ENCODE measurements around the gene MAP3K12.
"Not testable (repeated sequence)": the region's sequence is repeated elsewhere in the genome, so short reads cannot be mapped to it uniquely, and the experiment has no call there.

Gene MAP3K12

DNA sequence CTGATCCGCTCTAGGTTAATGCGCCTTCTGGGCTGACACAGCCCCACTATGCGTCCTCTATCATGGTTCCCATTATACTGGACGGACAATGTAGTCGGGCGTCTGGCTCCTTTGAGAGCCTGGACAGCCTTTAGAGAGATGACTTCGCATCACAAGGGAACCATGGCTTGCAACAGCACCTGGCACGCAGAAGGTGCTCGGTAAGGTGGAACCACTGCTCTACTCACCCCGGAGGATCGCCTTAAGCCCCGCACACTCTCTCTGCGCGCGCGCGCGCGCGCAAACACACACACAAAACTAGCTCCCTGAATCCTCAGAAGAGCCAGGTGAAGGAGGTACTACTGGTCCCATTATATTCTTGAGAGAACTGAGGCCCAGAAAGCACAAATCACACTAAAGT lies 7.1 kb downstream of the MAP3K12 start:
- DNase-seq: no peak

- DNase-seq: no peak
Observed at GRCh38 chr12:53489242-53489864, 9.9 kb downstream of the MAP3K12 start.

- DNase-seq: no peak
Observed at GRCh38 chr12:53486736-53487487, 12.3 kb downstream of the MAP3K12 start.

DNA sequence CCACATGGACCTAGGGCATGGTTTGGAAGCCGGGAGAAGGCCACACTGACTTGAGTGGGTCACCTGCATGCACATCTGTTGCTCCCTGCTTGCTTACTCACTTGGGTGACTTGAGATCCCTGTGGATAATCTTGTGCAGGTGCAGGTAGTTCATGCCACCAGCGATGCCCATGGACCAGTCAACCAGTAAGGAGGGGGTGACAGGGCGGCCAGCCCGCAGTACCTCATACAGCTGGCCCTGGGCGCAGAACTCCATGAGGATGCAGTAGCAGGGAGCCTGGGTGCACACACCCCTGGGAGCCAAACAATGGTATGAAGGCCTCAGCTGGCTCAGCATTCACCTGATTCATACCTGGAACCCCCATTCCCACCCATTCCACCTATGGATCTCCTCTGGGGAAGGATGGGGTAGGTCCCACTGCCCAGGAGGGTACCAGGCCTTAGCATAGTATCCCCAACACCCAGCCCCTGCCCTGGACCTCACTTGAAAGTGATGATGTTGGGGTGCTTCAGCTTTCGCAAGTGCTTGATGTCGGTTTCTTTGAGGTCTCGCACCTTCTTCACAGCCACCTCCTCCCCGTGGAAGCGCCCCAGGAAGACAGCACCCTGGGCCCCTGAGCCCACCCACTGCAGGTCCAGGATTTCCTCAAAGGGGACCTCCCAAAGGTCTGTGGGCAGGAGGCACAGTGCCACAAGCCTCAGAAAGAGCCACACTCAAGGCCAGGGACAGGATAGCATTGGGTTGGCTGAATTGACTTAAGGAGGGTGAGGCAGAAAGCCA lies 13.1 kb downstream of the MAP3K12 start:
- no peak for DNase-seq

- no peak for DNase-seq
Observed at GRCh38 chr12:53484686-53485575, 14.3 kb downstream of the MAP3K12 start.

DNA sequence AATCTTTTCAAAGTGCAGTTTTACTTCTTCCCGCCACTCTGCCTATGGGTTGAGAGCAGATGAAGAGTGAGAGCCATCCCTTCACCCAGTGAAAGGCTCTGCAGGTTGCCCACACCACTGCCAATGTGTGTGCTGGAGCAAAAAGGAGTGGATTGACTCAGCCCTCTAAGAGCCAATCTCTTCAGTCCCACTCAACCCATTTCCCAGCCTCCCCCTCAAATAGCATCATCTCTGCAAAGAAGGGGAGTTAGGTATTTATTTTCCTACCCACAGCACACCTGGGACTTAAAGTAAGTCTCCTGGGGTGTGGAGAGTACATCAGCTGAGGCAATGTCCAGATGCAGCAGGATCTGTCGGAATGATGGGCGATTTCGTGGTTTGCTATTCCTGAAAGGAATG lies 15.3 kb downstream of the MAP3K12 start:
- no peak for DNase-seq

GRCh38 chr12:53483225-53483978 lies 15.9 kb downstream of the MAP3K12 start:
- DNase-seq: no peak

- no peak for DNase-seq
Observed at GRCh38 chr12:53482626-53483168, 16.6 kb downstream of the MAP3K12 start.

- no peak for DNase-seq
Observed at GRCh38 chr12:53481939-53482586, 17.2 kb downstream of the MAP3K12 start.

DNA sequence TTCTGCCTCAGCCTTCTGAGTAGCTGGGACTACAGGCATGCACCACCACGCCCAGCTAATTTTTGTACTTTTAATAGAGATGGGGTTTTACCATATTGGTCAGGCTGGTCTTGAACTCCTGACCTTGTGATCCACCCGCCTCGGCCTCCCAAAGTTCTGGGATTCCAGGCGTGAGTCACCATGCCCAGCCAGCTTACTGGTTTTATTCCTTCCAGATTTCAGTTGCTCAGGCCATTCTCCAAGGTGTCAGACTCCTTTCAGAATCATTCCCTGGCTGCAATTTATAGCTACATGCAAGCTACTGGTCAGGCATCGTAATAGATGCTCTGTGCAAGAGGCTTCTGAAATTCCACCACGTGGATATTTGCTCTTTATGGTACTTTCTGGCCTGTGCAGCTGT lies 17.8 kb downstream of the MAP3K12 start:
- DNase-seq: not testable (repeated sequence)

DNA sequence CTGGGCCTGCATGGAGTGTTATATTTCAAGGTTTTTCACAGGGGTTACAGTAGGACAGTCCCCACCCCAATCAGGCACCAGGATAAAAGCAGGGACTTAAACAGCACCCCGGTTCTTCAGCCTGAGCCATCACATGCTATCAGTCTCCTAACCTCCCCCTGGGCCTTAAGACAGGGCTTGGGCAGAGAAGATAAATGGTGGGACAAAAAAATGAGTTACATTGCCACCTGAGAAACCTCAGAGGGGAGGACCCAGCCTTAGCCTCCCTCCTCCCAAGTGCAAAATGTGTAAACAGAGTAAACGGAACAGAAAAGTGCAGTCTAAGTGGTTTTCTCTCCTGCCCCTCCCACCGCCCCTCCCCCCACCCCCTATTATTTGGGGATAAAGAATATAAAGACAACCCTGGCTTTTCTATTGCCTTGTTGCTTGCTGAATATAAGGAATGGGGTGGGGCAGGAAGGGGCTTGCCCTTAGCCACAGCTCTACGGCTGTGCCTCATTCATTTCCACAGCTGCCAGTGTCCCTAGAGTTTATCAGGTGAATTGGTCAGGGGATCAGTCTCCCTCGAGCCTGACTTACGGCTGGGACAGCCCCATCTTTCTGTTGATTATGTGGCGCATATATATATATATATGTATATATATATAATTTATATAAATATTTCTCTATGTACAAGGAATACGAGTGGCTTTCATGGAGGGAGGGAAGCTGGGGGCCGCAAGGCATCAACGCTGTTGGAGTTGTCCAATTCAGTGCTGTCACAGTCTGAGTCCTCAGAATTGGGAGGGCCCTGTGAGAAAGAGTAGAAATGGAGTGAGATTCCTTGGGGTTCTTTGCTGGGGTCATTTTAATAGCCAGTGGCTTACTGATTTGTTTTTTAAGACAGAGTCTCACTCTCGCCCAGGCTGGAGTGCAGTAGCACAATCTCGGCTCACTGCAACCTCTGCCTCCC lies 18.5 kb downstream of the MAP3K12 start:
- DNase-seq: no peak

DNA sequence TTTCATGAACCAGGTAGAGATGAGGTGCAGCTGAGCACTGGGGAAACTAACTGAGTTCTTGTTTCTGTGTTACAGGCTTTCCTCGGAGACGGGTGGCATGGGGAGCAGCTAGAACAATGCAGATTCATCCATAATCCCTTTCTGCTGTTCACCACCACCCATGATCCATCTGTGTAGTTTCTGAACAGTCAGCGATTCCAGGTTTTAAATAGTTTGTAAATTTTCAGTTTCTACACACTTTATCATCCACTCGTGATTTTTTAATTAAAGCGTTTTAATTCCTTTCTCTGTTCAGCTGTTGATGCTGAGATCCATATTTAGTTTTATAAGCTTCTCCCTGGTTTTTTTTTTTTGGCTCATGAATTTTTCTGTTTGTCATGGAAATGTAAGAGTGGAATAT lies 19.9 kb downstream of the MAP3K12 start:
- no peak for DNase-seq

DNA sequence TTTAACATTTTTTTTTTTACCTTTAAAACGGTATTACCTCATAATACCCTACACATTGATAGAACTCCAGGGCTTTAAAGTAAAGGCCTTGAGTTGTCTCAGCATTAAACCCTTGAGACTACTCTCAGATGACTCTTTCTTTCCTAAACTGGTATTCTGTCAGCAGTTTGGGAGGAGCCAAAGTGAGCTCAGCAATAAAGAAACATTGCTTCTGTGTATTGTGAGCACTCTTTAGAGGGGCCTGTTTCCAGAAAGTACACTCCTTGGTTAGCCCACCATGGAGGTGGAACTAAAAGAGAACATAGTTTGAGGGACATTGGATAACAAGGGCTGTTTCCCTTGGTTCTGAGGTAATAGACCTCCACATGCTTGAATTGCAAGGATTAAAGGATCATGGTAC lies 20.4 kb downstream of the MAP3K12 start:
- DNase-seq: no peak

DNA sequence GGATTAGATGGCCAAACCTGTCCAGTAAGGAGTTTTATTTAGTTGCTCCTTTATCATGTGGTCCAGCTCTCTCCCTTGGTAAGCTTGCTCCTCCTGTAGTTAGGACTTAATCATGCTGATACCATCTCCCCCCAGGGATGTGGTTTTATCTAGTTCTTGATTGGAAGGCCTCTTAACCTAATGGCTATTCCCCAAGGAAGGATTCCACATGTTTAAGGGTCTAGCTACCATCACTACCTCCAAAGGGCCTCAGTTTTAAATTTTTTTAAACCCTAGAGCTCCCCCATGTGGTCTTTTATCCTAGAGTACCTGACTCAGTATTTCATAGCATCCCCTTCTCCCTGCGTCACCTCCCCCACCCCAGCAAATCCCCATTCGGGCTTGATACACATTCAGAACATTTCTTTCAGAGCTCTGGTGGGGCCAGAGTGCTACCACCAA lies 22.5 kb downstream of the MAP3K12 start:
- no peak for DNase-seq

- DNase-seq: no peak
Observed at GRCh38 chr12:53474819-53475218, 24.4 kb downstream of the MAP3K12 start.

DNA sequence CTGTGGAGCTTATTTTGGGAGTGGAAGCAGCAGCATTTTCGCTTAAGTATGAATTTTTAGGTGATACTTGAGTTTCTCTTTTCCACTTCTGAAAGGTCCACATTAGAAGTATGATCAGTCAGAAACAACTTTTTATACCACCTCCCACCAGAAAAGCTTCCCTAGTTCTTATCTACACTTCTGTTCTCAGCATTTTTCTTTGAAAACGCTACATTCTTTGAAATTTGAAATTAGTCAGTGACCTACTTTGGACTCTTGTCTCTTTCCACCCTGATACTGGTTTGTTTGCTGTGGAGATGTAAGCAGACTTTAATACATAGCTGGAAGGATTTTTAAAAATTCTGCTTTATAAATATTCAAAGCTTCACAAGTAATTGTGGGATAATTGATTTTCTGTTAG lies 25.2 kb downstream of the MAP3K12 start:
- no peak for DNase-seq

GRCh38 chr12:53472056-53472582 lies 27.1 kb downstream of the MAP3K12 start:
- no peak for DNase-seq

DNA sequence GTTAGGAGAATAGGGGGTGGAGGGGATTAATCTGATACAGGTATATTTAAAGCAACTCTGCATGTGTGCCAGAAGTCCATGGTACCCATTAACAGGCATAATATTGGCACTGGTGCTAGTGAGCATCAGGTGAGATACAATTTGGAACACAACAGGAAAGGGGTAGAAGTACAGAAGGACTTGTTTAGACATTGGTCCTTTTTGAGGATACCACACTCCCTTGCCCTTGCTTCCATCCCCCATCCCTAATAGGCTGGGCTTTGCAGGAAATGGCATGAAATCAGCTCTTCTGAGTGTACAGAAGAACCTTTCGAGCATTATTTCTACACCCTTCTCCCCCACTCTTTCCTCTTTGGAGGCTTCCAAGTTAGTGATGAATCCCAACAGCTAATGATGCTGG lies 31.0 kb downstream of the MAP3K12 start:
- no peak for DNase-seq

- DNase-seq: no peak
Observed at GRCh38 chr12:53467880-53468279, 31.4 kb downstream of the MAP3K12 start.

DNA sequence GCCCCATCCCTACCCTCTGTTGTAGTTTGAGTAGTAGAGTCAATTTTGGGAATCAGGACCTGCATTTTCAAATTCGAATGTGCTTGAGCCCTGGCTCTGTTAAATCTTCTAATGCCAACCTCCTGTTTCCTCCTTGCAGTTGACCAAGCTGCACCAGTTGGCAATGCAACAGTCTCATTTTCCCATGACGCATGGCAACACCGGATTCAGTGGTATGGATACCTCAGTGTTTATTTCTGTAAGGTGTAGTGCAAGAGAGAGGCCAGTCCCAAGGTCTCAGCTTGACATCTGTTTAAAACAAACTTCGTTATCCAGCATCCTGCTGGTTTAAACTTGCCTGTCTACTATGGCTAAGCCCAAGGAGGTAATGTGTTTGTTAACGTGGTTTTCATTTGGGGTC lies 32.2 kb downstream of the MAP3K12 start:
- DNase-seq: no peak
